Hippocampal formation (tissue), 2 donors: Measurements from ENCODE around the gene LGALS3.

ENCODE experiments used
- DNase-seq, 2 donors: peaks; one replicate each; lab custom pipeline; 2025; lab: John Stamatoyannopoulos, UW

Gene LGALS3

DNA sequence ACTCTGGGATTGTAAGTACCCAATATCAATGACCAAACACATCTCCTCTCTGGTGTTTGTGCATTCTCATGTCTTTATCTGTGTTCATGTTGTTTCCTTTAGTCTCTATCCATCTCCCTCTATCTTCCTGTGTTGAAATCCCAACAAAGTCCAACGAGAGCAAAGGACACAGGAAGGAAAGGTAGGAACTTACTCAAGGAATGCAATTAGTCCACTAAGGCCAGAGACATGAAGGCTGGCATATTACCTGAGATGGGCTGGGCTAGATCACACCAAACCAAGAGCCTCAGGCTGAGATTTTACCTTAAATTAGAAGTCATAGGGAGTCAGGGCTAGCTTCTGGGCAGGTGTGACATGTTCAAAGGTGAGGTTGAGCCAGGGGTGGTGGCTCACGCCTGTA, 14.3 kb upstream of the LGALS3 start:
- no peak for DNase-seq

DNA sequence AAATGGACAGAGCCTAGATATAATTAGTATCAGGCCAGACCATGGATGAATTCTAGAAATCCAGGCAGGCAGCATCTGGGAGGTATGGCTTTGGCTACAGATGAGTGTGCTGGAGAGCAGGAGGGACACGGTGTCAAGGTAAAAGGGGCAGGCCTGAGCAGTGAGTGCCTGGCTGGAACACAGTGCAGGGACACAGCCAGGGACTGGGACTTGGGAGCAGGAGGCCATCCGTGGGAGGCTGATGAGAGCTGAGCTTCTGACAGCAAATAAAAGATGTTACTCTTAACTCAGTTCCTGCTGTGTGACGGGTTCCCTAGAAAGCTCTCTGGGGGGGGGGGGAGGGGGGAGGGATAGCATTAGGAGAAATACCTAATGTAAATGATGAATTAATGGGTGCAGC, 13.6 kb upstream of the LGALS3 start:
- no peak for DNase-seq

DNA sequence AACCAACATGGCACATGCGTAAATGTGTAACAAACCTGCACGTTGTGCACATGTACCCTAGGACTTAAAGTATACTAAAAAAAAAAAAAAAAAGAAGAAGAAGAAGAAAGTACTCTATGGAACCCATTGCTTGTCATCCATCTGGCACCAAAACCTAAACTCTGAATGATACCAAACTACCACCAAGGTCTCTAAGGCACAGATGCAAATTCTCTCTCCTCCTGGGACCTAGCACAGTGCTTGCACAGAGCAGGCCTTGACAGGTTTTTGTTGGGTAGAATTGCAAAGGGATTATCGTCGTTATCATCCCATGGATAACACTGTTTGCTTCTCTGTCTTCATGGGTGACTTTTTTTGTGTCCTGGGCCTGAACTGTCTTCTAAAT, 13.2 kb upstream of the LGALS3 start:
- no peak for DNase-seq

DNA sequence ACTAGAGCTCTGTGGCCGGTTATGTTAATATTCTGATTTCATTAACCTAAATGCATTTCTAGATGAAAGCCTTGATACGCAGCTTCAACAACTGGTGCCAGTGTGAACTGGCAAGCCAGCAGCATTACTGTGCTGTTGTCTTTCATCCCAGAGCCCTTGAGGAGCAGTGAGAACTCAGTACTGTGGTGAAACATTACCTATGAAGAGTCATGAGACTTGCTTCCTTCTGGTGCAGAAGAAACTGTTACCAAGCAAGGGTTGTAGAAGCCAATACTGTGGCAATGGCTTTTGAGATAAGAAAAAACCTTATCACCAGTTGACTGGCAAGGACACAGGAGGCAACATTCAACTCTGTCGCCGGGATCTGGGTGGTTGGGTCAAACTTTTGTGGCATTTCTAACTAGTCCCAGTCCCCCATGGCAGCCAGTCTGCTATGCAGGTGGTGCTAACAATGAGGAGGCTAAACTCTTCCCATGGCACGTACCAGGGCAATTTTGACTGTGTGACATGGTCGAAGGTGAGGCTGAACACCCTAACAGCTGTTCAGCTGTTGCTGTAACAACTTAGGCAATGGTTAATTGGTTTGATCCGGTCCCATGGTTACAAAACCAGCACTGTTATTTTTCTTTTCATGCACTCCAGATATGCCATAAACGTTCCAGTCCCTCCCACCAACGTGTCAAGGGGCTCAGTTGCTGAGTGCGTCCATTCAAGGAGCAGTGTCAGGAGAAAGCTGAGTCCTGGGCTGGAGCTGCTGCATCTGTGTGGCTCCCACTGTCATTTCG, 12.6 kb upstream of the LGALS3 start:
- no peak for DNase-seq

DNA sequence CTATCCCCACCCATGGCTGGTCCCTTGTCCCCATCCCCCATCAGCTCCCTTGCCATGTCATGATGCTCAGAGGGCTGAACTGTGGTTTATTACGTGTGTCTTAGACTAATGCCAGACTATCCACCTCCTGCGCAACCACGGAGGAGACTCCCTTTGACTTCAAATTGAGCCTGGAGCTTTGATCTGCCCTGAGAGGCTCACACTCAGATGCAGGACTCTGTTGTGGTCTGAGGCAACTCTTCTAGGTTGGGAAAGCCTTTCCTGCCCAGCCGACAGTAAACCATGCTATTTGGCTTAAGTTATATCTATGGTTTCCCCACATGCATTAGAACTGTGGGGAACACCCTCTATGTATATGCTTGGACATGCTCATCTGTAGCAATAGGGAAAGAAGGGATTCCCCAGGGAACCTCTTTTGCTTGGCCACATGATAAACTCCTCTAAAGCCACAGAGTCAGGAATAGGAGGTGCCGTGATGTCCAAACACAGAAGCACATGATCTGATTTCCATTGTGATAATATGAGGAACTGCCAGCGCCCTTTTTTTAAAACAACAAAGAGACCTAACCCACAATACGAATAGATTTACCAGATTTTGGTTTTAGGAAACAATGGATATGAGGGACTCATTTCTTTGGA, 11.1 kb upstream of the LGALS3 start:
- no peak for DNase-seq

DNA sequence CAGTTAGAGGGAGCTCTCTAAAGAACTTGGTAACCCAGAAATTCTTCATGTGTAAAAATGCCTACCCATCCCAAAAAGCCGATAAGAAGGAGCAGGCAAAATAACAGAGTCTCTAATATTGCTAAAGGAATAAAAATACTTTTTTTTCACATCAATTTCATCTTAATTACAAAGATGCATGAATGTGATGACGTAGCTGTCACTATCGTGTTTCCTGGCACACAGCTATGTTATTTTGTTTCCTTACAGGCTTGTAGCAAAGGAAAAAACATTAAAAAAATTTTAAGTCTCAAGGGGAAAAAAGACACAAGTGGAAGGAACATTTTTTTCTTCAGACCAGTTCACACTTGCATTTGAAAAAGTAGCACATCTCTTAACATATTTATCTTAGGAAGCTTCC, 10.3 kb upstream of the LGALS3 start:
- no peak for DNase-seq

DNA sequence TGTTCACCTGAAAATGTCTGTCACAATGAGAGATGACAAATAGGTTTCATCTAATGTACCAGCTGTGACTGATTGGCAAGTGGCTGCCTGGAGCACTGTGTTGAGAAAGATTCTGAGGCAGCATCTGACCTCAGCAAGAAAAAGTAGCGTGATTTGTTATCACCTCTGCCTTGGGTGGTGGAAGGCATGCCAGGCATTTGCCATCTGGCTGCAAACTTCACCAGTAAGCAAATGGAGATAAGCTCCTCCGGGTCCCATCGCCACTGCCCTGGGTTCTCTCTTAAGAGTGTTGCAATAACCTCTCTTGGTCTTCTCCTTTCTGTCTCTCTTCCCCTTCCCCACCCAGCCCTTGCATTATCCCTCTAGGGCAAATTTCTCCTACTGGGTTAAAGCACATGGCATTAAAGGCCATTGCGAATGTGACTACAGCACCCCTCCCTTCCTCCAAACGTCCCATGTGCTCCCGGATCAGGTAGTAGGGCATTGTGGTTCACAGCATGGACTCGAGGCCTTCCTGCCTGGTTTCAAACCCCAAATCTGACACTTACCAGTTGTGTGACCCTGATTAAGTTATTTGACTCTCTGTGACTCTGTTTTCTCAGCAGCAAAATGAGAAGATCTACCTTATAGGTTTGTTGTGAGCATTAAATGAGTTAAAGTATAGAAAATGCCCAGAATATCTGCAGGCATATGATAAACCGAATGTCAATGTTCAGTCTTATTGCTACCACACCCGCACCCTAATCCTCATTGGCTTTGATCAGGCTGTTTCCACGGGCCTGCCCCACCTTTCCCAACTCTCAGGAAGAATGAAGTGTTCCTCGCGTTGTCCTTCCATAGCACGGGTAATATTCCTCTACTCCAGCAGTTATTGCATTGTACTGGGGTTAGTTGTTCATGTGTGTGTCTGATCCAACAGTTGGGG, 8.2 kb upstream of the LGALS3 start:
- no peak for DNase-seq

DNA sequence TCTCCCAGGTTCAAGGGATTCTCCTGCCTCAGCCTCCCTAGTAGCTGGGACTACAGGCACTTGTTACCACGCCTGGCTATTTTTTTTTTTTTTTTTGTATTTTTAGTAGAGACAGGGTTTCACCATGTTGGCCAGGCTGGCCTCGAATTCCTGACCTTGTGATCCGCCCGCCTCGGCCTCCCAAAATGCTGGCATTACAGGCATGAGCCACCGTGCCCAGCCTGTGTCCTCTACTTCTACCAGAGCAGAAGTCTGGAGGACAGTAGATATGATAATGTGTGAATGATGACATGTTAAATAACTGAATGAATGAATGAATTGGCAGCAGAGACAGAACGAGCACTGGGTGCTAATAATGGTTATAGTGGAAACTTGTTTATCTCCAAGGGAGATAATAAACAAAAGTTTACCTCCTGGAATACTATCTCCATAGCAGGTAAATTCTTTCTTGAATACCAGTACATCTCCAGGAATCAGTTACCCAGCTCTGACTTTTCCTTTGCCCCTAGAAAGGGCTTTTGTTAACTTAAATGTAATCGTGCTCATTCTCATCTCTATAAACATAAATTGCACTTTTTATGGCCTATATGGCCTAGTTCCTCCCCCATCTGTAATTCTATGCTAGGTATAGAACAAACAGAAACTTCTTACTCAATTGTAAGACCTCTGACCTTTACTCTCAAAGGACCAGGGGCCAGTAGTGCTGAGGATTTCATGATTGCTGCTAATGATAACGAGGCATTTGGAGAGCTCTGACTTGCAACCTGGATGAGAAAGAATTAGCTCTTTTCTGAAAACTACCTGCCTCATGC, 7.2 kb upstream of the LGALS3 start:
- no peak for DNase-seq

DNA sequence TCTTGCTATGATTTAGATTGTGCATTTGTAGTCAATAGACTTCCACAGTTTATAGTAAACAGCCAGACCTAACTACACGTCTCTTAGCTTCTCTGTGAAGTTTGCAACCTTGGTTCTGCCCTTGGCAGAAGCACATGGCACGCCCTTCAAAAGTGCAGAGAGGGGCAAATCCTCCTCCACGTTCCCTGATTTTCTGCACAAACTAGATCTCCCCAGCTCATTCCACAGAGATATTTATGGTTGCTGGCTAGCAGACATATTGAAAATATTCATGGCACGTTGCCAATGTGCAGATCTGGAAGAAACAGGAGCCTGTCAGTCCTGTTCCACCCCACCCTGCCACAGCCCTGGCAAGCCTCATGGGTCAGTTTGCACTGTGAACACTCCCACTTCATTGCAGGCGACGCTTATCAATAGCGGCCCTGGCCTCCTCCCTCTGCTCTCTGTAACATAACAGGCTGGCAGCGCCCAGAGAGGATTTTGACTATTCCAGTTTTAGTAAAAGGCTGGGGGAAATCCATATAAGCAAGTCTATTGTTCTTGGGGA, 6.5 kb upstream of the LGALS3 start:
- DNase-seq: no peak

DNA sequence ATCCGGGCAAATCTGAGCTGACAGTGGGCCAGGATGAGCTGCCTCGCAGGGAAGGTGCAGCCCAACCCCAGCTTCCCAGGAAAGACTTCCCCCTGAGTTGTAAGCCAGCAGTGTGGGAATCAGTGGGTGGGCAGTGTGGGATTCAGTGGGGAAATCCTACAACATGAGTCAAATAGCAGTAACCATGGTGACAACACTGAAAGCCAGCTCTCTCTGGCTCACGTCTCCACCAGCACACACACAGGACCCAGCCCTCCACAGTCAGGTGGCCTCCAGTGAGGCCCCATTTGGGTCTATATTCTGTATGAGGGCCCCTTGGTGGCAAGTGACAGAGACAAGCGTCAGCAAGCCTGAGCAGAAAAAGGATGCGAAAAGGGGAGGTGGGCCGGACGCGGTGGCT, 6.0 kb upstream of the LGALS3 start:
- DNase-seq: no peak

DNA sequence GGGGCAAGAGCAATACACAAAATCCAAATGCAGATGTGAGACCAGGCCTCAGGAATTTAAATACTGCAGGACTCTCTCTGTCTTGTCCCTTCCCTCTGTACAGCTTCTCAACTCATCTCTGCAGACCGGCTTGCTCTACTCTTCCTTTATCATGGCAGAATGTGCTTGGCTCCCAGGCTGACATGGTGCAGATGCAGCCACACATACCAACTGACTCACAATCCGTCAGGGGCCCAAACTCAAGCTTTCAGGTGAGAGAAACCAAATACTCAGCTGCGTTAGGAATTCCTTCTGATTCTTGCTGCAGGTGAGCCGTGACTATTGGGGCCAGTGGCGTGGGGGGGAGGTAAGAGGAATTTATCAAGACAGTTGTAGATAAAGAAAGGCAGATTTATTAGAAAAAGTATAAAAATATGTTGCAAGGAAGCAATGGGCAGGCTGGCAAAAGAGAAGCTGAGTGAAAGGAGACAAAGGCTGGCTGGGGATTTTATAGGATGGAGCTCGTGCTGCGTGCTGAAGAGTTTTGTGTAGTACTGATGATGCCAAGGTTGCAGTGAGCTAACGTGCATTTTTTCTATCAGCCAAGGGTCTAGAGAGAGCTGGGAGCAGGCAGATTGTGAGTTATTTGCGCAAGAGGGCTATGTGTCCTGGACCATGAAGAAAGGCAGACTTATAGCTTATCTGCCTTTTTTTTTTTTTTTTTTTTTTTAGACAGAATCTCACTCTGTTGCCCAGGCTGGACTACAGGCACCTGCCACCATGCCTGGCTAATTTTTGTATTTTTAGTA, 5.0 kb upstream of the LGALS3 start:
- DNase-seq: no peak

DNA sequence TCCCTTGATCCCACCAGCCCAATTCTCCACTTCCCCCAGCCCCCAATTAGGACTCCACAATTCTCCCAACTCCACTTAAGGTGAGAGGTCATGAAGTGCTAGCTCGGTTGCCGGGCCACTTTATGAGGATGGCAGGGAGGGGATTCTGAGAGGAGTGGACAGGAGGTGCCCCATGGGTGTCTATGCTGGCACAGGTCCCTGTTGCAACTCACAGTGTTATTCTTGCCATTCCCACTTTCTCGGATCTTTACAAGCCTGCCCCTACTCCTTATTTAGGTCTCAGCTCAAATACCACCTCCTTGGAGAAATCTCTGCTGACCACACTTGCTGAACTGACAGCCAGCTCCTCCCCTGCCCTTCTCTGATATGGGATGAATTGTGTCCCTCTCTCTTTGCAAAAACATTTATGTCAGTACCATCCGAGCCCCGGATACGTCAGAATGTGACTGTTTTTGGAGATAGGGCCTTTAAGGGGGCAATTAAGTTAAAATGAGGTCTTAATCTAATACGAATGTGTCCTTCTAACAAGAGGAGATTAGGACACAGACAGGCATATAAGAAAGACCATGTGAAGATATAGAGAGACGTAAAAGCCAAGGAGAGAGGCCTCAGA, 4.2 kb upstream of the LGALS3 start:
- DNase-seq: no peak

DNA sequence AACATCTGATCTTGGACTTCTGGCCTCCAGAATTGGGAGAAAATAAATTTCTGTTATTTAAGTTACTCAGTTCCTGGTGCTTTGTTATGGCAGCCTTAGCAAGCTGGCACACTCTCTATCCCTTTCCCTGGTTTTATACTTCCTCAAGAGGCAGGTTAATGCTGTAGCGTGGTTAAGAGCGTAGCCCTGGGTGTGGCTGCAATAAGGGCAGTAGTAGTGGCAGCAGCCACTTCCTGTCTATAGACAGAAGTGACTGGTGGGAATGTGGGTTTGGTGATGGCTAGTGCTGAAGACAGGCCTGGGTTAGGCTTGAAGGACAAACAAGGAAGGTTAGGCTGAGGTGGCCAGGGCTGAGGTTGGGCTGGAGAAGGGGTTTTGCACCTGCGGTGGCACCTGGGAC, 3.6 kb upstream of the LGALS3 start:
- DNase-seq: no peak

DNA sequence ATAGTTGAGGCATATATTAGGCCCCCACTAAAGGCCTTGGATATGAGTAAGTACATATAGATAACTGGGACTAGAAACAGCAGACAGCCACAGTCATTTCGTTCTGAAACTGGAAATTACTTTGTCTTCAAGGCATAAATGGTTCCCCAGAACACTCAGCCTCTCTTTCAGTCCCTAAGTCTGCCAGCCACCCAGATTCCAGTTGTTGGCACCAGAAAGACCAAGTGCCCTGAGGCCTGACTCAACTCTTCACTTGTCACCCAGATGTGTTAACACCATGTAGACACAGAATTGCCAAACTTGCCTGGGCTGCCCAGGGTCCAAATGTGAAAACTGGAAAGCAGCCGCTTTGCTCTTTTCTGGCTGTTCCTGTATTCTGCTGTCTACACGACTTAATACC, 3.0 kb upstream of the LGALS3 start:
- DNase-seq: no peak

DNA sequence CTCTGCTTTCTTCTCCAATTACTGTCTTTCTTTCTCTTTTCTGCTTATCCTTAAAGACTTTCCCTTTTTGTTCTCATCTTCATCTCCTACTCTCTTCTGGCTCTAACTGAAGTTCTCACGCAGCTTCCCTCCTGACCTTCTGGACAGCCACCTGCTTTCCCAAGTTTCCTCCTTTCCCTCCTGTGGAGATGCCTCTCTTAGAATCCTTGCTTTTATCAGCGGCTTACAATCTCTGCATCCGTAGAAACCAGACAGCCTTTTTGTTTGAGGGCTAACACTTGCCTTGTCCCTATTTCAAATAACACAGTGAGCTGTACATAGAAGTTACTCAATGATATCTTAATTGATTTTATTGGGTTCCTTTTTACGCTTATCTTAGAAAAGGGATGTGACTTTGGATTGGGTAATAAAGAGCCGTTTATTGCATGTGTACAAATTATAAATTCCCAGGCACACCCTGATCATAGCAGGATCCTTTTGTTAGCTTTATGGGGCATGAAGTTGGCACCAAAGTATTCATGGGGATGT, 2.1 kb upstream of the LGALS3 start:
- no peak for DNase-seq

DNA sequence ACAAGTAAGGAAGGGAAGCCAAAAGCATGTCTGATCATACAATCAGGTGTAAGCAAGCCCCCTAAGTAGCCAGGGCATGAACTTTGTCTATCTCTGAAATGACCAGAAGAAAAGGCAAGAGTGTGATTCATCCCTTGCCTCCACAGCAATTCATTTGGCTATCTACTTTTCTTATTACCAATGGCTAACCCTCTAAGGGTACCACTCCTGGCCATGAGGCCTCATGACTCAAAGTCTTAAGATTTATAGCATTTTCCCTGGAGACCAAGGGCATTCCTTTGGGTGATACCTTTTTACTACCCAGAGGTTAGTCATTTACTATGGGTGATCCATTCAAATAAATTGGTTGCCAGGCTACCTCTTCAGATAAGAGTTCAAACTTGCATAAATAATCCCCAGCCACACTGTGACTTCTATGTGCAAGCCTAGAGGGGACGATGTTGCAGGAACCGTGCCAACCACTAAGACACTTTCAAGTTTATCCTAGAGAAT, 1.5 kb upstream of the LGALS3 start:
- DNase-seq: no peak

DNA sequence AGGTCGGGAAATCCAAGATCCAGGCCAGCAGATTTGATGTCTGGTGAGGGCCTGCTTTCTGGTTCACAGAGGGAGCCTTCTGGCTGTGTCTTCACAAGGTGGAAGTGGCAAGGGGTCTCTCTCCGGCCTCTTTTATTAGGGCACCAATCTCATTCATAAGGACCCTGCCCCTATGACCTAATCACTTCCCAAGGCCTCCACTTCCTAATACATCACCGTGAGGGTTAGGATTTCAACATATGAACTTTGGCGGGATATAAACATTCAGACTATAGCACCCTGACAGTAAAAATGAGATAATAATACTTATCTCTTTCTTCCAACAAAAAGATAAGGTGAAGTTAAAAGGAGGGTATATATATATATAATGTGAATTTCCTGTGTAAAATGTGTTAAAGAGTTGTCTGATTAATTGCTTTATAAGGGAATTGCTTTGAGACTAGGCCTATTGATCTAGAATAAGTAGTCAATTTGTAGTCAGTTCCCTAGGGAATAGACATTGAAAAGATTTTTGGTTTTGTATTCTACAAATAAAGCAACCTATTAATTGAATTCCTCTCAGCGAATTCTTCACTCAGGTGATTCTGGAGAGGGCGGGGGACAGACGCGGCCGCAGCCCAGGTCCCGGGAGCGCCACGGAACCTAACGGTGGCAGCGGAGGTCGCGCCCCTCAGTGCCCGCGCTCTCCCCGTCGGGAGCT, 516 bp upstream of the LGALS3 start:
- no peak for DNase-seq

DNA sequence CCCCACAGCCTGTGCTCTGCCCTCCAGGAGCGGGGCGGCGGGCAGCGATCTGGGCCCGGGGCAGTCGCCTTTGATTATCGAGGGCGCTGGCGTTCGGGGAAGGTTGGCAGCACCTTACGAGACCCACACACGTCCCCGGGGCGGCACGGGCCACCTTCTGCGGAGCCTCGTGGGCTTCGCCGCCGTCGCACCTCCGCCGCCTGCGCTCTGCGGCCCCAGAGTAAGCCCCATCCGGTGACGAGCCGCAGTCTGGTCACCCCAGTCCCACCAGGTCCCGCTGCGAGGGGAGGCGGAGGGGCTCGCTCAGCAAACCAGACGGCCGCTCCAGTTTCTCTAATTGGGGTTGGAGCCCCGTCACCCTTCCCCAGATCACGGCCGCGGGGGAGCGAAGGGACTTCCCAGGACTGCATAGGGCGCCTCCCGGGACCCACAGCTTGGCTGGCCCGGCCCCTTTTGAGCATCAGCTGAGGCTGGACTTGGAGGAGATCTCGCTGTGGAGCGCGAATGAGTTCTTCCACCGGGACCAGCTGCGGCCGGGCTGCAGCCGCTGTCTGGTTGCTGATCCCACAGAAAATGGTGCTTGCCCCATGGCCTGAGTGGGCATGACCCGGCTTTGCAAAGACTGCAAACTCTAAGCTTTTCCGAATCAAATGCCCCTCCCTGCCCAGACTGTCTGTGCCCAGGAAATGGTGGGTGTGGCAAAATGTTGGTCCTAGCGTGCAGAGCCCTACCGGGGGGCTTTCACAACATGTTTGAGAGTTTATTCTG, 560 bp downstream of the LGALS3 start:
- no peak for DNase-seq

DNA sequence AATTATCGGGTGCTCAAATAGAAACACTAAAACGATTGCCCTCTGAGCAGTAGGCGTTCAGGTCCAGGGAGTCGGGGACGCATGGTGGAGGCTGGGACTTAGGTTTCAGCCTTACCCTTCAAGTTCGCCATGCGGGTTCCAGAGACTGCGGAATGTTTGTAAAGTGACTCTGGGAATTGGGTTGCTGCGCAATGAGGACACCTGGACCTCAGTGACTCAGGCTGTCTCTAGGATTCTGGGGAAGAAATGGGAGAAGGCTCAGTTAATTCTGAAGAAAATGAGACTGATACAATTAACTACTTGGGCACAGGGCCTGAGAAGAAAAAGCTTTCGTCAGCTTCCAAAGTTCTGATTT, 1.1 kb downstream of the LGALS3 start:
- DNase-seq: no peak
